HCT116 (cell line): Measurements from ENCODE around the gene DDX10.

Experiments
- POLR2AphosphoS5 ChIP-seq: IDR thresholded peaks from 2 replicates; pipeline ENCODE4 v1.6.1; 2011; ENCODE audit warnings: mild to moderate bottlenecking, low read depth, low read length, moderate library complexity
- RAD21 ChIP-seq: IDR thresholded peaks from 2 replicates; pipeline ENCODE4 v1.6.1; 2012; ENCODE audit warnings: low read depth, mild to moderate bottlenecking
- TF ChIP-seq, protein P1 (sequence below): IDR thresholded peaks from 2 replicates; pipeline ENCODE4 v1.6.1; 2012
- TF ChIP-seq, protein P2 (sequence below), 3 experiments: fragments of 200-600 bp in 1 of 3; sonication (generic) in 1 of 3; IDR thresholded peaks in 2 of 3; conservative IDR thresholded peaks in 1 of 3; 2 replicates each; pipeline ENCODE4 v1.5.1; 2012 to 2017; ENCODE audit warnings: low read depth in 2 of 3, low read length in 2 of 3, antibody characterized with exemption in 1 of 3, borderline replicate concordance in 1 of 3, control low read depth in 1 of 3, mild to moderate bottlenecking in 1 of 3, mixed read lengths in 1 of 3, mixed run types in 1 of 3, moderate library complexity in 1 of 3; ENCODE audit not compliant: insufficient read depth in 1 of 3
- TF ChIP-seq, protein P3 (sequence below): IDR thresholded peaks from 2 replicates; pipeline ENCODE4 v1.6.1; 2012
- TF ChIP-seq, protein P4 (sequence below): IDR thresholded peaks from 2 replicates; pipeline ENCODE4 v1.6.1; 2012; ENCODE audit warnings: low read depth

DNA sequence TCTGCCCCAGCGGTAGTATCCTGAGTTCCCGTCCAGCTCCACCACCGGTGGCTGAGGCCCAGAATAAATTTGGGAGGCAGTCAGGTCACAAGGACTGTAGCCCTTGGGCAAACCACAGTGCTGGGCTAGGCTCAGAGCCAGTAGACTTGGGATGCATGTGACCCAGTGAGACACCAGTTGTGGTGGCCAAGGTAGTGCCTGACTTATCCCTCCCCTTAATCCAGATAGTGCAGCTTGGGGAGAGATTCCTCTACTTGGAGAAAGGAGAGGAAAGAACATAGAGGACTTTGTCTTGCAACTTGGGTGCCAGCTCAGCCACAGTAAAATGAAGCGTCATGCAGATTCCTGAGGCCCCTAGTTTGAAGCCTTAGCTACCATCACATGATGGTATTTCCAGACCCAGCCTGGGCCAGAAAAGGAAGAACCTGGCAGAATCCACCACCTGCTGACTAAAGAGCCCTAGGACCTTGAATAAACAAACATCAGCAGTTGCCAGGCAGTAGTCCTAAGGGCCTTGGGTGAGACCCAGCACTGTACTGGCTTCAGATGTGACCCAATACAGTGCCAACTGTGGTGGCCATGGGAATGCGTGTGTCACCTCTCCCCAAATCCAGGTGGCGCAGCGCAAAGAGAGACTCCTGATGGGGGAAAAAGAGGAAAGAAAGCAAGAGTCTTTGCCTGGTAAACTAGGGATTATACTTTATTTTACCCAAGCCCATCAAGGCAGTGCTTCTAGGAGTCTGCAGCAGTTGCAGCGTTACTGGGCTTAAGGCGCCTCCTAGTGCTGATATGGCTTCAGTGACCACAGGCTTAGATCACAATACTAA lies 17.0 kb upstream of the DDX10 start:
- TF ChIP-seq, protein P1, sequence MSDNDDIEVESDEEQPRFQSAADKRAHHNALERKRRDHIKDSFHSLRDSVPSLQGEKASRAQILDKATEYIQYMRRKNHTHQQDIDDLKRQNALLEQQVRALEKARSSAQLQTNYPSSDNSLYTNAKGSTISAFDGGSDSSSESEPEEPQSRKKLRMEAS = no peak
- TF ChIP-seq, protein P2, sequence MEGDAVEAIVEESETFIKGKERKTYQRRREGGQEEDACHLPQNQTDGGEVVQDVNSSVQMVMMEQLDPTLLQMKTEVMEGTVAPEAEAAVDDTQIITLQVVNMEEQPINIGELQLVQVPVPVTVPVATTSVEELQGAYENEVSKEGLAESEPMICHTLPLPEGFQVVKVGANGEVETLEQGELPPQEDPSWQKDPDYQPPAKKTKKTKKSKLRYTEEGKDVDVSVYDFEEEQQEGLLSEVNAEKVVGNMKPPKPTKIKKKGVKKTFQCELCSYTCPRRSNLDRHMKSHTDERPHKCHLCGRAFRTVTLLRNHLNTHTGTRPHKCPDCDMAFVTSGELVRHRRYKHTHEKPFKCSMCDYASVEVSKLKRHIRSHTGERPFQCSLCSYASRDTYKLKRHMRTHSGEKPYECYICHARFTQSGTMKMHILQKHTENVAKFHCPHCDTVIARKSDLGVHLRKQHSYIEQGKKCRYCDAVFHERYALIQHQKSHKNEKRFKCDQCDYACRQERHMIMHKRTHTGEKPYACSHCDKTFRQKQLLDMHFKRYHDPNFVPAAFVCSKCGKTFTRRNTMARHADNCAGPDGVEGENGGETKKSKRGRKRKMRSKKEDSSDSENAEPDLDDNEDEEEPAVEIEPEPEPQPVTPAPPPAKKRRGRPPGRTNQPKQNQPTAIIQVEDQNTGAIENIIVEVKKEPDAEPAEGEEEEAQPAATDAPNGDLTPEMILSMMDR (IDR thresholded peaks at IDR 0.05 in 2 of 3, conservative IDR thresholded peaks at IDR 0.05 in 1 of 3; ENCODE audit: borderline replicate concordance in 1 of 3, insufficient read depth in 1 of 3, low read depth in 2 of 3, low read length in 2 of 3) = peak; percentile 82 to 90 (median 84)
- TF ChIP-seq, protein P3, sequence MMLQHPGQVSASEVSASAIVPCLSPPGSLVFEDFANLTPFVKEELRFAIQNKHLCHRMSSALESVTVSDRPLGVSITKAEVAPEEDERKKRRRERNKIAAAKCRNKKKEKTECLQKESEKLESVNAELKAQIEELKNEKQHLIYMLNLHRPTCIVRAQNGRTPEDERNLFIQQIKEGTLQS = no peak
- TF ChIP-seq POLR2AphosphoS5 = no peak
- peak; percentile 99 for TF ChIP-seq RAD21
- TF ChIP-seq, protein P4, sequence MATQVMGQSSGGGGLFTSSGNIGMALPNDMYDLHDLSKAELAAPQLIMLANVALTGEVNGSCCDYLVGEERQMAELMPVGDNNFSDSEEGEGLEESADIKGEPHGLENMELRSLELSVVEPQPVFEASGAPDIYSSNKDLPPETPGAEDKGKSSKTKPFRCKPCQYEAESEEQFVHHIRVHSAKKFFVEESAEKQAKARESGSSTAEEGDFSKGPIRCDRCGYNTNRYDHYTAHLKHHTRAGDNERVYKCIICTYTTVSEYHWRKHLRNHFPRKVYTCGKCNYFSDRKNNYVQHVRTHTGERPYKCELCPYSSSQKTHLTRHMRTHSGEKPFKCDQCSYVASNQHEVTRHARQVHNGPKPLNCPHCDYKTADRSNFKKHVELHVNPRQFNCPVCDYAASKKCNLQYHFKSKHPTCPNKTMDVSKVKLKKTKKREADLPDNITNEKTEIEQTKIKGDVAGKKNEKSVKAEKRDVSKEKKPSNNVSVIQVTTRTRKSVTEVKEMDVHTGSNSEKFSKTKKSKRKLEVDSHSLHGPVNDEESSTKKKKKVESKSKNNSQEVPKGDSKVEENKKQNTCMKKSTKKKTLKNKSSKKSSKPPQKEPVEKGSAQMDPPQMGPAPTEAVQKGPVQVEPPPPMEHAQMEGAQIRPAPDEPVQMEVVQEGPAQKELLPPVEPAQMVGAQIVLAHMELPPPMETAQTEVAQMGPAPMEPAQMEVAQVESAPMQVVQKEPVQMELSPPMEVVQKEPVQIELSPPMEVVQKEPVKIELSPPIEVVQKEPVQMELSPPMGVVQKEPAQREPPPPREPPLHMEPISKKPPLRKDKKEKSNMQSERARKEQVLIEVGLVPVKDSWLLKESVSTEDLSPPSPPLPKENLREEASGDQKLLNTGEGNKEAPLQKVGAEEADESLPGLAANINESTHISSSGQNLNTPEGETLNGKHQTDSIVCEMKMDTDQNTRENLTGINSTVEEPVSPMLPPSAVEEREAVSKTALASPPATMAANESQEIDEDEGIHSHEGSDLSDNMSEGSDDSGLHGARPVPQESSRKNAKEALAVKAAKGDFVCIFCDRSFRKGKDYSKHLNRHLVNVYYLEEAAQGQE = no peak
